ENCODE data around the gene ETF1.
"Not testable (repeated sequence)": the region's sequence is repeated elsewhere in the genome, so short reads cannot be mapped to it uniquely, and the experiment has no call there.

Gene ETF1

DNA sequence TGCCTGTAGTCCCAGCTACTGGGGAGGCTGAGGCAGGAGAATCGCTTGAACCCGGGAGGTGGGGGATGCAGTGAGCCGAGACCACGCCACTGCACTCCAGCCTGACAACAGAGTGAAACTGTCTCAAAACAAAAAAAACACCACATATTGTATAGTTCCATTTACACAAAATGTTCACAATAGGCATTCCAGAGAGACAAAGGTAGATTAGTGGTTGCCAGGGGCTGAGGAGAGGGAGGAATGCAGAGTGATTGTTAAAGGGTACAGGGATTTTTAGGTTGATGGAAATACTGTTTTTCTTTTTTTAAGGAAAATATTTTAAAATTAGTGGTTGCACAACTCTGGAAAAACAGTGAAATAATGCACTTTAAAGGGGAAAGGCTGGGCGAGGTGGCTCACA lies 19.6 kb downstream of the ETF1 start:
- in situ Hi-C loops (cut with MboI; ENCODE audit: low sequenced_read_pairs, unreplicated experiment) = no loop called here
- DNase-seq (ENCODE audit: low spot score) = no peak
- TF ChIP-seq CTCF (IDR thresholded peaks at IDR 0.05; ENCODE audit: borderline replicate concordance, control extremely low read depth, extremely low read depth, insufficient read depth, missing control alignments) = no peak

- in situ Hi-C loops (cut with MboI; ENCODE audit: low sequenced_read_pairs, unreplicated experiment) = no loop called here
- no peak for DNase-seq (ENCODE audit: low spot score)
- TF ChIP-seq CTCF (IDR thresholded peaks at IDR 0.05; ENCODE audit: borderline replicate concordance, control extremely low read depth, extremely low read depth, insufficient read depth, missing control alignments) = no peak
Observed at GRCh38 chr5:138520971-138521370, 22.1 kb downstream of the ETF1 start.

GRCh38 chr5:138517437-138517836 lies 25.6 kb downstream of the ETF1 start:
- TF ChIP-seq CTCF (IDR thresholded peaks at IDR 0.05; ENCODE audit: borderline replicate concordance, control extremely low read depth, extremely low read depth, insufficient read depth, missing control alignments) = no peak
- in situ Hi-C loops (cut with MboI; ENCODE audit: low sequenced_read_pairs, unreplicated experiment) = no loop called here

GRCh38 chr5:138515556-138516245 lies 27.3 kb downstream of the ETF1 start:
- DNase-seq (ENCODE audit: low spot score) = no peak
- no peak for TF ChIP-seq CTCF (IDR thresholded peaks at IDR 0.05; ENCODE audit: borderline replicate concordance, control extremely low read depth, extremely low read depth, insufficient read depth, missing control alignments)
- in situ Hi-C loops (cut with MboI; ENCODE audit: low sequenced_read_pairs, unreplicated experiment) = no loop called here

More at GRCh38 chr5:138517437-138517836, 25.6 kb downstream of the ETF1 start:
- no peak for DNase-seq (ENCODE audit: low spot score)

DNA sequence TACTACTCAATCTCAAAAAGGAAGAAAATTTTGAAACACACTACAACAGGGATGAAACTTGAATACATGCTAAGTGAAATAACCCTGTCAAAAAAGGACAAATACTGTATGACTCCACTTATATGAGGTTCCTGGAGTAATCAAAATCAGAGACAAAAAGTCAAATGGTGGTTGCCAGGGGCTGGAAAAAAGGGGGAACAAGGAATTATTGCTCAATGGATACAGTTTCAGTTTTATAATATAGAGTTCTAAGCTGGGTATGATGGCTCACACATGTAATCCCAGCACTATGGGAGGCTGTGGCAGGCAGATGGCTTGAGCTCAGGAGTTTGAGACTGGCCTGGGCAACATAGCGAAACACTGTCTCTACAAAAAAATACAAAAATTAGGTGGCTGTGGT lies 29.0 kb downstream of the ETF1 start:
- TF ChIP-seq CTCF (IDR thresholded peaks at IDR 0.05; ENCODE audit: borderline replicate concordance, control extremely low read depth, extremely low read depth, insufficient read depth, missing control alignments) = no peak
- DNase-seq (ENCODE audit: low spot score) = no peak
- in situ Hi-C loops (cut with MboI; ENCODE audit: low sequenced_read_pairs, unreplicated experiment) = no loop called here

DNA sequence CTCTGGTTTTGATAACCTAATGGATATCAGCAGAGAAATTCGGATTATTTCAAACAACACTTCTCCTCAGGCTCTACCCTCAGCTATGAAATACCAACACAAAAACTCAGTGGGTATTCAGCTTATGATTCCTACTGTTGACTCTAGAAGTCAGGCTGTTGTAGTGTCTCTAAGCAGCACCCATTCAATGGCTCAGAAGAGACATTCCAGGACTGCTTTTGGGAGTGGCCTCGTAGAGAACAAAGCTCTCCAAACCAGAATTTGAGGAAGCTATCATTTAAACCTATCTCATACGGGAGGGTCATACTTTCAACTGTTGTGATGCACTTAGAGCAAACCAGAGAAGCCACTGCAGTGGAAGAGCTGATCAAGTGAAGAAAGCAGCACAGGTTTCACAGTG lies 34.1 kb downstream of the ETF1 start:
- no peak for TF ChIP-seq CTCF (IDR thresholded peaks at IDR 0.05; ENCODE audit: borderline replicate concordance, control extremely low read depth, extremely low read depth, insufficient read depth, missing control alignments)
- no peak for DNase-seq (ENCODE audit: low spot score)
- in situ Hi-C loops (cut with MboI; ENCODE audit: low sequenced_read_pairs, unreplicated experiment) = no loop called here

DNA sequence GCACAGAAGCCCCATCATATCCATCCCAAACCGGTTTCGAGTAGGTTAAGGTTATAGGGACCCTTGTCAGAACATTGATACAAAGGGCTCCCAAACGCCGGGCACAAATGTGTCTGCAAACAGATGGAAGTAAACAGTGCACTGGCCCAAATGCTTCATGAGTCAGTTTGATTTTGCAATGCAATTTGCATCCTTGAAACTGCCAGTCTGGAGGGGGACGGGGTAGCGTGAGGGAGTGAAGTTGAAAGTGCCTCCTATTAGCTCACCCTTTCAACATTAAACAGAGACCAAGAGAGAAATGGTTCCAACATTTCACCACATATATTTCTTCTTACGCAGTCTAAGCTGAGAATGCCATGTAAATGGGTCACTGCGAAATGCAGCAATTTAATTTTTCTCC lies 35.6 kb downstream of the ETF1 start:
- in situ Hi-C loops (cut with MboI; ENCODE audit: low sequenced_read_pairs, unreplicated experiment); DNase-seq (ENCODE audit: low spot score): not testable (repeated sequence)

Measured in GM13976 (cell line).